GM21825 (cell line): ENCODE measurements around the gene MRPL49.
"Not testable (repeated sequence)": the region's sequence is repeated elsewhere in the genome, so short reads cannot be mapped to it uniquely, and the experiment has no call there.

Experiments
- ATAC-seq: cut with Tn5 transposase; IDR thresholded peaks from one replicate; pipeline ENCODE4 v1.9.1; 2021; ENCODE audit warnings: mild to moderate bottlenecking, moderate library complexity; ENCODE audit not compliant: unreplicated experiment

The MRPL49 gene

DNA sequence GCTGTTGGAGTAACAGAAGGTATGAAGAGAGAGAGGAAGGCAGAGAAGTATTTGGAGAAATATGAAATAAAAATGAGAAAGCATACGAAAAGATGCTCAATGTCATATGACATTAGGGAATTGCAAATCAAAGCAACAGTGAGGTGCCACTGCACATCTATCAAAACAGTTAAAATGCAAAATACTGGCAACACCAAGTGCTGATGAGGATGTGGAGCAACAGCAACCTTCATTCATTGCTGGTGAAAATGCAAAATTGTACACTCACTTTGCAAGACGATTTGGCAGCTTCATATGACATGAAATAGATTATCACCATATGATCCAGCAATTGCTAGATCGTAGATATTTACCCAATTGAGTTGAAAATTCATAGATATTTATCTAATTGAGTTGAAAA is 38.5 kb downstream of the MRPL49 start:
- ATAC-seq, result no peak

- ATAC-seq, result no peak
Observed at GRCh38 chr11:65163684-65164083, 41.6 kb downstream of the MRPL49 start.

GRCh38 chr11:65165410-65166317 is 43.5 kb downstream of the MRPL49 start:
- no peak for ATAC-seq

GRCh38 chr11:65166893-65167292 is 44.8 kb downstream of the MRPL49 start:
- no peak for ATAC-seq

- no peak for ATAC-seq
Observed at GRCh38 chr11:65167656-65168055, 45.5 kb downstream of the MRPL49 start.

- no peak for ATAC-seq
Observed at GRCh38 chr11:65169164-65169641, 47.1 kb downstream of the MRPL49 start.

DNA sequence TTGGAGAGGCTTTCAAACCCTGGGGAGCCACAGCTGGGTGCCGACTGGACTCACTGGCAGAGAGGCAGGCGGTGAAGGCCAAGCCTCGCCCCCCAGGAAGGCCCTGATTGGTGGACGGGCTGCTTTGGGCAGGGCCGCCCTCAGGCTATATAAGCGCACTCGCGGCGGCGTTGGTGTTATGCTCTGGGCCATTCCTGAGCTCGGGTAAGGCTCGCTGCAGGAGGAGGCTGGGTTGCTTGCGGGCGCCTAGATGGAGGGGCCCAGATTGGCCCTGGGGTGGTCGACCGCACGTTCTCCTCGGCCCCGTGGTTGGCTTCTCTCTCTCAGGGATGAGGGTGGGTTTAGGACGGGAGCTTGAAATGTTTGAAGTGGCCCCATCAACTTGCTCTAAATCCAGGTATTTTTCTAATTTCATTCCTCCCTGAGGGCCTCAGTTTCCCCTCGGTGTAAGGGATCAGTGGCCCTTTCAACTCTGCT is 48.0 kb downstream of the MRPL49 start, which contains the start of gene SPDYC:
SPDYC (plus strand) TSS at position 176 of the 477 bp plus-strand sequence. CDS start 1,125 bp downstream, outside the sequence.
- no peak for ATAC-seq

DNA sequence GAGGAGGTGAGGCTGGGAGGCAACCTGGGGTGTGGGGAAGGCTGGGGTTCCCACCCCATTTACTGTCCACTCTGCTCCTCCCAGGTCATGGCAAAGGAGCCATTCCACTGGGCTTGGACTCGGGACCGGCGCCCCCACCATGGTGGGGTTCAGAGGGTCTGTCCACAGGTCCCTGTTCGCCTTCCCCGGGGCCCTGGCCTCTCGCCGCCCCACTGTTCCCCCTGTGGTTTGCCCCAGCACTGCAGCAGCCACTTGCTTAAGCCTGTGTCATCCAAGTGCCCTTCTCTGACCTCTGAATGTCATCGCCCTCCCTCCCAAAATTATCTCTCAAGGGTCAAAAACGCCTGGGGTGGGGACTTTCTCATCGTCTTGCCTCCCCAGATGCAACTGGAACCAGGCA is 50.5 kb downstream of the MRPL49 start:
- ATAC-seq, result no peak

- ATAC-seq, result not testable (repeated sequence)
Observed at GRCh38 chr11:65174571-65175010, 52.5 kb downstream of the MRPL49 start.
